Right lobe of liver (tissue), 6 donors: ENCODE measurements around the gene KCND3. TPM values are rescaled to one million over a fixed set of nuclear protein-coding genes. Genes with fewer than 3 reads are reported as not detected.

Experiments
- ATAC-seq, 4 donors: fragments of 200-7000 bp; cut with Tn5 transposase; one replicate each; pipeline ENCODE4 v1.9.1; 2020; ENCODE audit warnings: mild to moderate bottlenecking in 4 of 4, moderate library complexity in 4 of 4
- DNase-seq, 3 donors: peaks; one replicate each; pipeline ENCODE4 v3.0.0-alpha.2; 2020
- H3K27ac ChIP-seq, 3 donors: fragments of 200-600 bp; one replicate each; pipeline ENCODE4 v1.8.0; 2022
- H3K27me3 ChIP-seq, 2 donors: fragments of 200-600 bp; one replicate each; pipeline ENCODE4 v1.8.0; 2022
- H3K36me3 ChIP-seq, 4 donors: fragments of 200-600 bp; sonication (generic) in 1 of 4; one replicate each; pipeline versions ENCODE4 v1.5.1 to v1.8.0; 2017 to 2022; ENCODE audit warnings: control low read depth in 1 of 4
- H3K4me1 ChIP-seq, 4 donors: fragments of 200-600 bp; sonication (generic) in 1 of 4; one replicate each; pipeline versions ENCODE4 v1.5.1 to v1.8.0; 2017 to 2022; ENCODE audit warnings: control low read depth in 1 of 4
- H3K4me3 ChIP-seq, 3 donors: fragments of 200-600 bp; one replicate each; pipeline ENCODE4 v1.8.0; 2022
- H3K9me3 ChIP-seq, 4 donors: fragments of 200-600 bp; sonication (generic) in 1 of 4; one replicate each; pipeline versions ENCODE4 v1.5.1 to v1.8.0; 2017 to 2022; ENCODE audit warnings: control low read depth in 1 of 4
- CTCF ChIP-seq, 4 donors: fragments of 200-600 bp in 3 of 4; fragments of 450-650 bp in 1 of 4; IDR thresholded peaks; one replicate each; pipeline versions ENCODE4 v1.5.1 to v1.8.0; 2016 to 2022; ENCODE audit warnings: antibody characterized with exemption in 4 of 4, mild to moderate bottlenecking in 2 of 4
- POLR2A ChIP-seq: fragments of 450-650 bp; IDR thresholded peaks from one replicate; pipeline ENCODE4 v1.6.1; 2017; ENCODE audit warnings: antibody characterized with exemption, mild to moderate bottlenecking
- WGBS: methylation state at CpG from one replicate; pipeline ENCODE4 v1.1.6; 2018; ENCODE audit warnings: low coverage, low lambda C conversion rate; ENCODE audit not compliant: insufficient coverage; ENCODE audit errors: missing lambda C conversion rate; 5-methylcytosine and 5-hydroxymethylcytosine counted together
- intact Hi-C, 2 donors: fragments of 100-400 bp; cut with DNase I; formaldehyde crosslinking; loops; one replicate each; pipeline versions ENCODE4 v1.11.2 to v1.14.1; 2022
- total RNA-seq, 6 experiments: library from RNA; depleted of rRNA in 2 of 6; stranded (reverse); fragments of >200 nt in 2 of 6; fragmentation: NEBNext Ultra II Directional in 3 of 6; extraction: Animal tissue kit (Norgen Biotek cat#: 25700) in 3 of 6; gene quantifications; one replicate each; pipeline versions ENCODE4 v1.1.0 to v1.2.4, GENCODE V29; 2016 to 2023
- donor health status: DM: no; HTN: yes; CAD: no.
- donor health status: DM: no; HTN: no; CAD: no.
- donor health status: DM: no; HTN: no; CAD: no.
- donor health status: DM: no; HTN: yes; CAD: no.
- donor health status: DM: no; HTN: yes; CAD: no.

The KCND3 gene
- total RNA-seq, 6 experiments from 2014 or later: 8.1 to 25.5 (median 16.2) TPM

- WGBS: 58% methylated on average over 2 of the region's 2 CpGs
- no peak overlapping the region for H3K4me3 ChIP-seq
- no peak for DNase-seq
- no peak overlapping the region for H3K27ac ChIP-seq
- intact Hi-C loops: loop anchor here in 1 of 2 donors (10.0 kb wide), 1 partner anchor 545 kb away; no protein-coding TSS in a partner anchor
- H3K4me1 ChIP-seq: no peaks in the 10 kb centered on the region
- H3K36me3 ChIP-seq: no peaks in the 10 kb centered on the region
- no peaks in the 10 kb centered on the region for H3K27me3 ChIP-seq
- H3K9me3 ChIP-seq: no peaks in the 10 kb centered on the region
- ATAC-seq: peak in 3 of 4 donors; percentile 29 to 45 (median 34)
- no peak for TF ChIP-seq POLR2A
- TF ChIP-seq CTCF (IDR thresholded peaks at IDR 0.05): peak in 3 of 4 donors; percentile 31 to 42 (median 39)
Measured at GRCh38 chr1:111789666-111790316, 199.7 kb downstream of the KCND3 start.

DNA sequence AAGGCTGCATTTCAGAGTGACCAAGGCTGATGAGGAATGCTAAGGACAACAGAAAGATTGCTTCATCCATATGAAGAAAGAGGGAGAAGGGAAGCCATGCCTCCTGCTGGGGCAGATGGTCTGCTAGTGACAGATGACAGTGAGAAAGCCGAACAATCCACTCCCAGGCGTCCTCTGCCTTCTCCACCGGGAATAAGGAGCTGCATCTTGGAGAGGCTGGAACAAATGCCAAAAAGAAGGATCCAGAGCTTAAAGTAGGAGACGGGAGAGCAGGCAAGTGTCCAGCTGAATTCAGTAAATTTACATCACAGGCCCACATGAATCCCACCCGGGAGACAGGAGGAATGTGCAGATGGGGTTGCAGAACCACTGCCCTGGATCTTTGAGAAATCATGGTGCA, 200.3 kb downstream of the KCND3 start:
- TF ChIP-seq POLR2A: no peak
- TF ChIP-seq CTCF (IDR thresholded peaks at IDR 0.05): no peak
- Histone ChIP-seq H3K4me3 (no peak overlapping the region), H3K27me3 (no peaks in the 10 kb centered on the region), H3K9me3 (no peaks in the 10 kb centered on the region), H3K36me3 (no peaks in the 10 kb centered on the region), H3K4me1 (no peaks in the 10 kb centered on the region), H3K27ac (no peak overlapping the region)
- ATAC-seq (no peak), DNase-seq (no peak)
- intact Hi-C loops: no loop called here
- WGBS: 80% methylated on average over 3 of the region's 5 CpGs

DNA sequence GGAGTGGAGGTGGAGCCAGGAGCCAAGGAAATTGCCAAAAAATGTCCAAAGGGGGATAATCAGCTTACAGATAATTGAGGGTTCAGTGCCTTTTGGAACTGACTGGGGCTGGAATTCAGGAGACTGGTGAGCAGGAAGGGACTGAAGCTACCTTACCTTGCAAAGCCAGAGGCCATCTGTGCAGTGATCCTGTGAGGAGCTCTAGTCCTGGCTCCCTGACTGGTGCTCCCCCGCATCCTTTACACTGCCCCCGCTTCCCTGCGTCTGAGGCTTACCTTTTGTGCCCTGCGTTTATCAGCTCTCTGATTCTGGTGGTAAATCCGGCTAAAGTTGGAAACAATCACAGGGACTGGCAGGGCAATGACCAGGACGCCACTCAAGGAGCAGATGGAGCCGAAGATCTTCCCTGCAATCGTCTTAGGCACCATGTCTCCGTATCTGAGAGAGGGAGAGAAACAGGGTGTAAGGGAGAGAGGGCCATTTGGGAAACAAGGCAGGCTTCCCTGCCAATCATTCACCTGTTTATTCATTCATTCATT, 202.7 kb downstream of the KCND3 start:
- intact Hi-C loops: no loop called here
- DNase-seq (no peak), ATAC-seq (no peak)
- no peaks in the 10 kb centered on the region for H3K36me3 ChIP-seq
- 80% methylated on average over 1 of the region's 9 CpGs for WGBS
- no peak overlapping the region for H3K4me3 ChIP-seq
- H3K4me1 ChIP-seq: no peaks in the 10 kb centered on the region
- no peak for TF ChIP-seq CTCF (IDR thresholded peaks at IDR 0.05)
- TF ChIP-seq POLR2A: no peak
- no peaks in the 10 kb centered on the region for H3K9me3 ChIP-seq
- H3K27me3 ChIP-seq: no peaks in the 10 kb centered on the region
- H3K27ac ChIP-seq: no peak overlapping the region

DNA sequence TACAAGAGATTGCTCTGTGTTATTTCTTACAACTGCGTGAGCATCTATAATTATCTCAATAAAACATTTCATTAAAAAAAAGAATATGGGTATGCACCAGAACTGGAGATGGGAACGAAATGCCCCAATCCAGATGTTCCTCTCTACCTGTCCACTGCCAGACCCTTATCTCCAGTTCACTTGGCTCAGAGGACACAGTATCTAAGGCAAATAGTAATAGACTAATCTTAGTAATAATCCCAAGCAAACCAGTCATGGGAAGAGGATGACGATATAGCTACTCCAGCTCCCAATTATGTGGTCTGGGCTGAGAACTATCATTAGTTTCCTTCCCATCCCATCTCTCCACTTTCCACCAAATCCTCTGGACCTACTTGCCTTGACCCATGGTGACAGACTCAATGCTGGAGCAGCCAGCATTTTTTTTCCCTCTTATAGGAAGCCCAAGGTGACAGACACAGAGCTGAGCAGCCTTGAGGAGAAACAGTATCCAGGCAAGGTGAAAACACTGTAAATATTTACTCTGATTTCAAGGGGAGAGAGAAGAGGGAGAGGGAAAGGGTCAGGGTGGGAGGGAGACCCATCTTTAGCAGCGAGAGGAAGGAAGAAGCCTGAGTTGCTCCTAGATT, 205.1 kb downstream of the KCND3 start:
- no peaks in the 10 kb centered on the region for H3K4me1 ChIP-seq
- H3K27ac ChIP-seq: no peak overlapping the region
- no peaks in the 10 kb centered on the region for H3K9me3 ChIP-seq
- no peaks in the 10 kb centered on the region for H3K27me3 ChIP-seq
- H3K36me3 ChIP-seq: no peaks in the 10 kb centered on the region
- no peak for ATAC-seq
- 94% methylated on average over 4 of the region's 4 CpGs for WGBS
- H3K4me3 ChIP-seq: no peak overlapping the region
- TF ChIP-seq POLR2A (no peak), CTCF (IDR thresholded peaks at IDR 0.05) (no peak)
- intact Hi-C loops: no loop called here
- DNase-seq: no peak
